ENCODE results near the gene PLXNB1. TPM values are rescaled to one million over a fixed set of nuclear protein-coding genes. Genes with fewer than 3 reads are reported as not detected.

The PLXNB1 gene
- total and polyA plus RNA-seq, 2 of the 13 experiments (the other 11 are each of a cell fraction or from before 2014, with no cell fraction given): 86.0 to 143 TPM

GRCh38 chr3:48429960-48430707 lies at the start of gene PLXNB1 (continued):
- no peak for TF ChIP-seq CEBPZ (IDR thresholded peaks at IDR 0.05; ENCODE audit: low read length)
- TF ChIP-seq ZNF431 (CRISPR knock-in tag; IDR thresholded peaks at IDR 0.05; ENCODE audit: borderline replicate concordance, low read depth): no peak; the same call in 1 of the 2 replicates
- peak; percentile 61; the same call in 1 of the 2 replicates for TF ChIP-seq KDM5A (IDR thresholded peaks at IDR 0.05; ENCODE audit: borderline replicate concordance, low read length)
- TF ChIP-seq SOX5 (CRISPR knock-in tag; IDR thresholded peaks at IDR 0.05; ENCODE audit: borderline replicate concordance): peak; percentile 76
- TF ChIP-seq ZNF597 (CRISPR knock-in tag; IDR thresholded peaks at IDR 0.05): no peak
- TF ChIP-seq ZNF281 (CRISPR knock-in tag; IDR thresholded peaks at IDR 0.05; ENCODE audit: borderline replicate concordance): peak; percentile 88
- peak in 1 of 2 experiments; percentile 51; a peak in 2 of 4 replicates for TF ChIP-seq POLR2A (IDR thresholded peaks at IDR 0.05; ENCODE audit: insufficient read depth in 1 of 2, low read depth in 2 of 2, low read length in 2 of 2)
- peak; percentile 84; the same call in 1 of the 2 replicates for TF ChIP-seq ZIK1 (CRISPR knock-in tag; IDR thresholded peaks at IDR 0.05; ENCODE audit: borderline replicate concordance, low read depth)
- TF ChIP-seq CHCHD3 (CRISPR knock-in tag; IDR thresholded peaks at IDR 0.05): no peak
- no peak for TF ChIP-seq ZNF660 (CRISPR knock-in tag; IDR thresholded peaks at IDR 0.05; ENCODE audit: borderline replicate concordance, low read depth)
- TF ChIP-seq BHLHE40 (IDR thresholded peaks at IDR 0.05; ENCODE audit: low read length): no peak
- TF ChIP-seq ZUFSP (CRISPR knock-in tag; IDR thresholded peaks at IDR 0.05; ENCODE audit: borderline replicate concordance): no peak
- peak; percentile 81; the same call in 1 of the 2 replicates for TF ChIP-seq TBX3 (IDR thresholded peaks at IDR 0.05; ENCODE audit: borderline replicate concordance)
- TF ChIP-seq ZNF180 (CRISPR knock-in tag; IDR thresholded peaks at IDR 0.05; ENCODE audit: borderline replicate concordance, low read depth): no peak
- no peak; the same call in 1 of the 2 replicates for TF ChIP-seq KDM3A (CRISPR knock-in tag; IDR thresholded peaks at IDR 0.05; ENCODE audit: low read depth)
- TF ChIP-seq ZBTB20 (CRISPR knock-in tag; IDR thresholded peaks at IDR 0.05; ENCODE audit: borderline replicate concordance, low read depth): peak; percentile 97
- TF ChIP-seq PBX3 (CRISPR knock-in tag; IDR thresholded peaks at IDR 0.05; ENCODE audit: borderline replicate concordance): no peak
- no peak; the same call in 1 of the 2 replicates for TF ChIP-seq NAIF1 (CRISPR knock-in tag; IDR thresholded peaks at IDR 0.05; ENCODE audit: borderline replicate concordance)

Data from HepG2 (cell line).